A549 (cell line): ENCODE measurements around the gene RGL1.

Experiments used
- BHLHE40 ChIP-seq: IDR thresholded peaks from 2 replicates; pipeline ENCODE4 v1.6.1; 2012; ENCODE audit warnings: low read depth, low read length, inconsistent platforms
- CEBPB ChIP-seq, 2 experiments: fragments of >200 bp in 1 of 2; sonication (Bioruptor Twin) in 1 of 2; formaldehyde crosslinking in 1 of 2; IDR thresholded peaks; 2 replicates each; pipeline ENCODE4 v1.6.1; 2012 to 2016
- CHD2 ChIP-seq: fragments of 150-350 bp; IDR thresholded peaks from 2 replicates; pipeline ENCODE4 v1.6.1; 2014; ENCODE audit warnings: low read length; ENCODE audit not compliant: partially characterized antibody
- CTCF ChIP-seq: fragments of >200 bp; sonication (Bioruptor Twin); formaldehyde crosslinking; IDR thresholded peaks from 3 replicates; pipeline ENCODE4 v1.5.1; 2016
- EP300 ChIP-seq, 2 experiments: fragments of >200 bp; sonication (Bioruptor Twin); formaldehyde crosslinking; IDR thresholded peaks; 2 replicates in 1 of 2; 3 replicates in 1 of 2; pipeline ENCODE4 v1.6.1; 2016 to 2017
- JUNB ChIP-seq: fragments of >200 bp; sonication (Bioruptor Twin); formaldehyde crosslinking; IDR thresholded peaks from 2 replicates; pipeline ENCODE4 v1.6.1; 2016
- KDM1A ChIP-seq: fragments of 200-600 bp; sonication (generic); IDR thresholded peaks from 2 replicates; pipeline ENCODE4 v1.6.1; 2016; ENCODE audit warnings: low read depth, mild to moderate bottlenecking
- MAX ChIP-seq: IDR thresholded peaks from 2 replicates; pipeline ENCODE4 v1.6.1; 2012
- MYC ChIP-seq: IDR thresholded peaks from 2 replicates; pipeline ENCODE4 v1.6.1; 2012; ENCODE audit warnings: mild to moderate bottlenecking, inconsistent platforms, low read length, improper control_type of control experiment, borderline replicate concordance
- NR3C1 ChIP-seq: fragments of >200 bp; sonication (Bioruptor Twin); formaldehyde crosslinking; IDR thresholded peaks from 3 replicates; pipeline ENCODE4 v1.6.1; 2017
- POLR2A ChIP-seq: IDR thresholded peaks from 2 replicates; pipeline ENCODE4 v1.6.1; 2012; ENCODE audit warnings: mild to moderate bottlenecking, low read length
- POLR2AphosphoS2 ChIP-seq: conservative IDR thresholded peaks from 2 replicates; pipeline ENCODE4 v1.6.1; 2012; ENCODE audit warnings: low read length, improper control_type of control experiment, inconsistent platforms

DNA sequence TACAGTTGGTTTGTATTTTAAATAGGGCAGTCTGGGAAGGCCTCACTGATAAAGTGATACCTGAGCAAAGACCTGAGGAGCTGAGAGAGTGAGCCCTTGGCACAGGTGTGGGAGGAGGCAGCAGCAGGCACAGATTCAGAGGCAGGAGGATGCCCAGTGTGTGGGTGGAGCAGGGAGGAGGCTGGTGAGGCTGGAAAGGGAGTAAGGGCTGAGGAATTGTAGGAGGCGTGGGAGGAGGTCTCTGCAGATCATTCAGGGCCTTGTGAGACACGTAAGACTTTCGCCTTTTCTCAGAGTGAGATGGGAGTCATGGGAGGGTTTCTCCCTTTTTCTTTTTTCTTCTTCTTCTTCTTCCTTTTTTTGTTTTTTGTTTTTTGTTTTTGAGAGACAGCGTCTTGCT lies 58.0 kb downstream of the RGL1 start:
- TF ChIP-seq MAX: no peak
- no peak for TF ChIP-seq NR3C1
- no peak for TF ChIP-seq CTCF
- no peak for TF ChIP-seq POLR2AphosphoS2
- no peak for TF ChIP-seq EP300 (IDR thresholded peaks at IDR 0.05)
- TF ChIP-seq CHD2: no peak
- TF ChIP-seq MYC: no peak
- no peak for TF ChIP-seq JUNB
- TF ChIP-seq KDM1A: no peak
- TF ChIP-seq CEBPB (IDR thresholded peaks at IDR 0.05): no peak
- no peak for TF ChIP-seq POLR2A
- no peak for TF ChIP-seq BHLHE40
